RWPE1 (cell line): ENCODE data around the gene NIT2.

Experiments
- CTCF ChIA-PET: fragments of 350-600 bp; sonication (Branson Sonifier 250); formaldehyde crosslinking; extraction: SDS; loops from one replicate; lab custom pipeline; 2021; lab: Yijun Ruan, JAX
- POLR2A ChIA-PET: fragments of 400-600 bp; formaldehyde crosslinking; extraction: SDS; loops from one replicate; lab custom pipeline; 2020; ENCODE audit warnings: antibody characterized with exemption; ENCODE audit not compliant: low non-redundant PET; lab: Yijun Ruan, JAX
- DNase-seq: peaks from one replicate; pipeline ENCODE4 v3.0.0; 2012; ENCODE audit warnings: low spot score
- H3K27ac ChIP-seq: fragments of 450-650 bp; 2 replicates; pipeline ENCODE4 v1.5.1; 2017
- TF ChIP-seq, protein P1 (sequence below): fragments of 450-650 bp; conservative IDR thresholded peaks from 2 replicates; pipeline ENCODE4 v1.5.1; 2017; ENCODE audit warnings: low read depth, mild to moderate bottlenecking

Gene NIT2

DNA sequence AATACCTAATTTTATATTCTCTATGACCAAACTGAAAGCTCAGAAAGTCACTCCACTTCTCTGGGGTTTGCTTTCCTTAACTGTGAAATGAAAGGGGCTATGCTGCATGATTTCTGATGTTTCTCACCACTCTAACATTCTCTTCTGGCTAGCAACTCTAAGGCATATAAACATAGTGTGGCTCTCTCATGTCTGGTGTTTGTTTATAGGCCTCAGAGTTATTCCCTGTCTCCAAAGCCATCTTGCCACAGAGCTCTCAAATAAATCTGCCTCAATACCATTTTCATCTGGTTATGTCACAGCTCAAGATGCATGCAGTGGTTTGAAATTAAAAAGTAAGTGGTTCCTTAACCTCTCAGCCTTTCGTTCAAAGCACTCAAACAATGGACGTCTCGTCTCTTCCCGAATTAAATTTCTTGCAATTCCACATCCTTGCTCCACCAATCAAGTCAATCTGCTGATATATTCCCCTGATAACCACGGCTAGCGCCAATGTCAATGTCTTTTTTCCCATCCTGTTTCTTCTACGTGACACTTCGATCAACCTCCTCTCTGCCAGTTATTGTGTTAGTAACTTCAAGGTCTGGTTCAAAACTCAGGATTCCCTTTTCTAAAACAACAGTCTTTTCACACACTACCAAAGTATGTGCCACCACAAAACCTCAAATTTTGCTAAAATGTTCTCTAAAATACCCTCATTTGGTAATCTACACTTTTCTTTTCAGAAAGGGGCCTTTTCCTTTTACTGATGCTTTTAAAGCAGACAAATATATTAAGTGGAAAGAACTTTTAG, 50.4 kb downstream of the NIT2 start:
- POLR2A ChIA-PET = no interaction called here
- no peak overlapping the region for H3K27ac ChIP-seq
- DNase-seq = no peak
- TF ChIP-seq, protein P1, sequence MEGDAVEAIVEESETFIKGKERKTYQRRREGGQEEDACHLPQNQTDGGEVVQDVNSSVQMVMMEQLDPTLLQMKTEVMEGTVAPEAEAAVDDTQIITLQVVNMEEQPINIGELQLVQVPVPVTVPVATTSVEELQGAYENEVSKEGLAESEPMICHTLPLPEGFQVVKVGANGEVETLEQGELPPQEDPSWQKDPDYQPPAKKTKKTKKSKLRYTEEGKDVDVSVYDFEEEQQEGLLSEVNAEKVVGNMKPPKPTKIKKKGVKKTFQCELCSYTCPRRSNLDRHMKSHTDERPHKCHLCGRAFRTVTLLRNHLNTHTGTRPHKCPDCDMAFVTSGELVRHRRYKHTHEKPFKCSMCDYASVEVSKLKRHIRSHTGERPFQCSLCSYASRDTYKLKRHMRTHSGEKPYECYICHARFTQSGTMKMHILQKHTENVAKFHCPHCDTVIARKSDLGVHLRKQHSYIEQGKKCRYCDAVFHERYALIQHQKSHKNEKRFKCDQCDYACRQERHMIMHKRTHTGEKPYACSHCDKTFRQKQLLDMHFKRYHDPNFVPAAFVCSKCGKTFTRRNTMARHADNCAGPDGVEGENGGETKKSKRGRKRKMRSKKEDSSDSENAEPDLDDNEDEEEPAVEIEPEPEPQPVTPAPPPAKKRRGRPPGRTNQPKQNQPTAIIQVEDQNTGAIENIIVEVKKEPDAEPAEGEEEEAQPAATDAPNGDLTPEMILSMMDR = no peak
- CTCF ChIA-PET = no interaction called here

DNA sequence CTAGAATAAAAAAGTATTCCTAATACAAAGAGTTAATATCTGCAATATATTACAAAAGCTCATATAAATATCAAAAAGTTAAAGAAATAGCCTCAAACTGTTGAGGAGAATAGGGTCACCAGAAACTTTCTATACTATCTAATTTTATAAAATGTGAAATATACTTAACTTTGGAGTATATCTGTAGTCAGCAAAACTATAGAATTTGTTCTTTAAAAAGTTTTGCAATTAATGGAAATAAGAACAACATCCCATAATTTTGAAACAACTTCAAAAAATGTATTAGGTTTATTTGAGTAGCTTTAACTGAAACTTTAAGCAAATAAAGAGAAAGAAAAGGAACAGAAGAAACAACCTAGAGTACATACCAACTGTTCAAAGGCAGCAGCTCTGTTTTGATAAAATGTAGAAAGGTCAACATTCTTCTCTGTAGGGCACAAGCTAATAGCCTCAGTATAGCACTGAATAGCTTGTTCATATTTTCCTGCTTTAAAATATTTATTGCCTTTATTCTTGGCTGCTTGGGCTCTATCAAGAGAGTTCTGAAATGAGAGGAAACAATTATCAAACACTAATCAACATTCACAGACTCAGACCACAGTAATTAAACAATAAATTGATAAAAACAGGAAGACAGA, 52.0 kb downstream of the NIT2 start:
- H3K27ac ChIP-seq = no peak overlapping the region
- ChIA-PET CTCF (interaction anchor here (0.6 to 1.1 kb wide), 3 partner anchors 13 to 1984 kb away, joined by 3 to 7 read pairs (median 3); no protein-coding TSS in a partner anchor), POLR2A (interaction anchor here (0.5 kb wide), 1 partner anchor 9 kb away, joined by 4 read pairs; no protein-coding TSS in a partner anchor)
- DNase-seq = no peak
- TF ChIP-seq, protein P1 = no peak

- no peak for DNase-seq
- ChIA-PET CTCF (interaction anchor here (0.7 kb wide), 1 partner anchor 20 kb away, joined by 3 read pairs; no protein-coding TSS in a partner anchor), POLR2A (no interaction called here)
- TF ChIP-seq, protein P1 = no peak
- no peak overlapping the region for H3K27ac ChIP-seq
Observed at GRCh38 chr3:100389025-100389424, 54.5 kb downstream of the NIT2 start.

DNA sequence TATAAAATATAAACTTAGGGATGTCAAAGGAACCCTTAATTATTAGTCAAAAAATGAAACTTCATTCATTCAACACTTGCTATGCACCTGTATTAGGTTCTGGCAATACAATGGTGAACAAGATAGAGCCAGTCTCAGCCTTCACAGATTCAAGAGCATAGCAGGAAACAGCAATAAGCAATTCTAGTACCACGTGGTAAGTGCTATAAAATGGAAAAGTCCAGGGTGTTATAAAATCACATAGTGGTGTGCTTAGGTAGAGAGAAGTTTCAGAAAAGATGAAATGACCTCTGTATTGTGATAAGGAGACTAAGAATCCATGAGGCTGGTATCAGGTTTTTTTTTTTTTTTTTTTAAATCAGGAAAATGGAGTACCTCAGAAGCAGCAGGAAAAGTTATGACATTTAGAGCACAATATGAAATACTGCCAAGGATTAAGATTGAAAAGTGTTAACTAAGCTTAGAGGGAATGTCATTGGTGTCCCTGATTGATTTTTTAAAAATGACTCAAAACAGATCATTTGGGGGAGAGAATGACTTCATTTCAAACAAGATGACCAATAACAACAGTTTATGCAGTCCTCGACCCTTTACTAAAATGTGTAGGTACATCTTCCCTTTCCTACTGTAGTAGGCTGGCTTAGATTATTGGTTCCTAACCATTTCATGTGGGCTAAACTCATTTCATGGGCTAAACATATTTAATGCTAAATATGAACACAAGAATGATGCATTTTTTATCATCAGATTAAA, 61.3 kb downstream of the NIT2 start:
- DNase-seq = no peak
- TF ChIP-seq, protein P1 = no peak
- ChIA-PET CTCF (interaction anchor here (0.6 kb wide), 1 partner anchor 124 kb away, joined by 3 read pairs; no protein-coding TSS in a partner anchor), POLR2A (interaction anchor here (0.6 kb wide), 1 partner anchor 9 kb away, joined by 4 read pairs; no protein-coding TSS in a partner anchor)
- H3K27ac ChIP-seq = no peak overlapping the region

- DNase-seq = no peak
- H3K27ac ChIP-seq = no peak overlapping the region
- TF ChIP-seq, protein P1 = no peak
- POLR2A ChIA-PET = no interaction called here
- CTCF ChIA-PET = no interaction called here
Observed at GRCh38 chr3:100396967-100397366, 62.4 kb downstream of the NIT2 start.
